ENCODE measurements around the gene OR51I1.

DNA sequence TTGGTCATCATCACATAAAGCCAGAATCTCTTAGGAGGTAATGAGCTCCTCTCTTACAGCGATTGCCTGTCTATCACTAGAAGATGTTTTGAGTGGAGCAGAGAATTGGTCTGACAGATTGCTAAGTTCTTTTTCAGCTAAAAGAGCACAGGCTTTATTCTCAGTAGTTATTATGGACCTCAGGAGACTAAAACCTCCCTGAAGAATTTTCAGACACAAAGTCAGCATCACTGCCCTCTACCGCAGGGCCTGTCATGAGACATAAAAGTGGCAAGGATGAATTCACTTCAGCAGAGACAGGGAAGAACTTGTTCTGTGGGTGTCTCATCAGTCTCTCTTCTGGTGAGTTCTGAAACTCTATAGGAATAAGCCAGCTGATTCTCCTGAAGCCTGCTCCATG, 7.7 kb upstream of the OR51I1 start, which contains the start of gene OR51I2:
- TF ChIP-seq CTCF (IDR thresholded peaks at IDR 0.05) (no peak), POLR2A (IDR thresholded peaks at IDR 0.05) (no peak)
